K562 (cell line): Measurements from ENCODE around the gene LY6G6F. TPM values are rescaled to one million over a fixed set of nuclear protein-coding genes. Genes with fewer than 3 reads are reported as not detected.

Experiments used
- ARID4B ChIP-seq: sonication (generic); formaldehyde crosslinking; IDR thresholded peaks from 2 replicates; pipeline ENCODE4 v1.8.0; 2022; ENCODE audit warnings: mild to moderate bottlenecking, missing genetic modification reagents
- BHLHE40 ChIP-seq: IDR thresholded peaks from 2 replicates; pipeline ENCODE4 v1.6.1; 2011; ENCODE audit warnings: low read length, improper control_type of control experiment
- DIDO1 ChIP-seq: fragments of 450-650 bp; IDR thresholded peaks from 2 replicates; pipeline ENCODE4 v1.6.1; 2016; ENCODE audit warnings: low read depth, missing biosample characterization, missing genetic modification characterization
- HNRNPL ChIP-seq: fragments of 200-400 bp; formaldehyde crosslinking; IDR thresholded peaks from 2 replicates; pipeline ENCODE4 v1.6.1; 2017; ENCODE audit warnings: low read depth, mild to moderate bottlenecking, low read length
- LCOR ChIP-seq: sonication (generic); formaldehyde crosslinking; IDR thresholded peaks from 2 replicates; pipeline ENCODE4 v1.8.0; 2022; ENCODE audit warnings: mild to moderate bottlenecking, missing genetic modification reagents
- MAFG ChIP-seq: fragments of 450-650 bp; conservative IDR thresholded peaks from 2 replicates; pipeline ENCODE4 v1.6.1; 2016; ENCODE audit warnings: missing genetic modification characterization, missing compliant biosample characterization
- MEF2A ChIP-seq: IDR thresholded peaks from 2 replicates; pipeline ENCODE4 v1.6.1; 2011; ENCODE audit warnings: low read depth, mild to moderate bottlenecking, low read length, moderate library complexity; ENCODE audit not compliant: control insufficient read depth
- MIER1 ChIP-seq: fragments of 450-650 bp; IDR thresholded peaks from 2 replicates; pipeline ENCODE4 v1.6.1; 2016; ENCODE audit warnings: antibody characterized with exemption, mild to moderate bottlenecking, low read depth
- MYBL2 ChIP-seq, 2 experiments: fragments of 450-650 bp in 1 of 2; sonication (generic) in 1 of 2; formaldehyde crosslinking in 1 of 2; IDR thresholded peaks; 2 replicates each; pipeline versions ENCODE4 v1.6.1 to v1.8.1; 2017 to 2022; ENCODE audit warnings: borderline replicate concordance in 1 of 2, inconsistent platforms in 1 of 2, low read depth in 1 of 2, mild to moderate bottlenecking in 1 of 2, missing genetic modification reagents in 1 of 2, moderate library complexity in 1 of 2
- RCOR1 ChIP-seq, 2 experiments: IDR thresholded peaks; 2 replicates each; pipeline ENCODE4 v1.6.1; 2012; ENCODE audit warnings: low read depth in 2 of 2, low read length in 2 of 2, borderline replicate concordance in 1 of 2, improper control_type of control experiment in 1 of 2
- RNF2 ChIP-seq: sonication (generic); IDR thresholded peaks from 2 replicates; pipeline ENCODE4 v1.6.1; 2016
- SIN3A ChIP-seq, 2 experiments: fragments of 150-350 bp in 1 of 2; IDR thresholded peaks; 2 replicates each; pipeline ENCODE4 v1.6.1; 2011 to 2016; ENCODE audit warnings: borderline replicate concordance in 2 of 2, low read depth in 2 of 2, low read length in 2 of 2, mild to moderate bottlenecking in 2 of 2, moderate library complexity in 2 of 2; ENCODE audit not compliant: control insufficient read depth in 1 of 2
- SMC3 ChIP-seq: conservative IDR thresholded peaks from 2 replicates; pipeline ENCODE4 v1.6.1; 2011; ENCODE audit warnings: low read depth, low read length, improper control_type of control experiment; ENCODE audit not compliant: insufficient read depth
- STAG1 ChIP-seq: sonication (generic); formaldehyde crosslinking; IDR thresholded peaks from 2 replicates; pipeline ENCODE4 v1.5.0; 2020; ENCODE audit warnings: missing genetic modification reagents, borderline replicate concordance
- TARDBP ChIP-seq: fragments of 450-650 bp; IDR thresholded peaks from 2 replicates; pipeline ENCODE4 v1.6.1; 2016
- TCF7 ChIP-seq: sonication (generic); IDR thresholded peaks from 2 replicates; pipeline ENCODE4 v1.6.1; 2016; ENCODE audit warnings: antibody characterized with exemption, borderline replicate concordance
- ZHX1 ChIP-seq: fragments of 150-350 bp; conservative IDR thresholded peaks from 2 replicates; pipeline ENCODE4 v1.6.1; 2014; ENCODE audit warnings: low read length
- ZNF23 ChIP-seq: fragments of 250-450 bp; sonication (Bioruptor Pico); IDR thresholded peaks from 2 replicates; pipeline ENCODE4 v1.4.0; 2020; ENCODE audit warnings: mild to moderate bottlenecking
- ZNF586 ChIP-seq: fragments of 450-650 bp; formaldehyde crosslinking; conservative IDR thresholded peaks from 2 replicates; pipeline ENCODE4 v1.4.0; 2020; ENCODE audit warnings: mild to moderate bottlenecking, moderate library complexity
- polyA plus RNA-seq, 8 experiments: library from polyadenylated mRNA; depleted of rRNA in 4 of 8; stranded (reverse) in 5 of 8; unstranded in 3 of 8; fragments of >200 nt; fragmentation: Nextera tagmentation in 2 of 8; fragmentation: Illumina TruSeq in 1 of 8; extraction: Ambion mirVana in 2 of 8; extraction: Trizol in 1 of 8; gene quantifications; 2 replicates each; pipeline versions ENCODE4 v1.2.1 to v1.2.3, GENCODE V29; 2011 to 2014; ENCODE audit warnings: inconsistent platforms in 1 of 8, missing spikeins in 1 of 8
- total RNA-seq, 7 experiments: library from RNA; depleted of rRNA in 6 of 7; stranded (reverse); fragments of >200 nt in 6 of 7; fragmentation: Illumina TruSeq in 2 of 7; extraction: Trizol in 2 of 7; gene quantifications; 2 replicates each; pipeline versions ENCODE4 v1.2.1 to v1.2.3, GENCODE V29; 2011 to 2021; ENCODE audit warnings: low replicate concordance in 1 of 7

LY6G6F gene
- total and polyA plus RNA-seq, 9 of the 15 experiments (the other 6 are each of a cell fraction or from before 2014, with no cell fraction given), result 0.14 to 0.50 (median 0.28) TPM; not detected in 2

- TF ChIP-seq ARID4B (peak; percentile 94), LCOR (CRISPR knock-in tag) (peak; percentile 41), BHLHE40 (peak; percentile 89), MIER1 (no peak; the same call in 1 of the 2 replicates), ZNF23 (CRISPR knock-in tag) (no peak), MEF2A (0 out of 2 replicates have a peak, but pooled peaks have one; percentile 16), SIN3A (IDR thresholded peaks at IDR 0.05; ENCODE audit: borderline replicate concordance in 2 of 2, control insufficient read depth in 1 of 2, low read depth in 2 of 2, low read length in 2 of 2) (peak; percentile 71 to 95), SMC3 (no peak; the same call in 1 of the 2 replicates), DIDO1 (tag) (peak; percentile 53; the same call in 1 of the 2 replicates), TCF7 (peak; percentile 78), MYBL2 (IDR thresholded peaks at IDR 0.05; ENCODE audit: low read depth) (no peak), MYBL2 (CRISPR knock-in tag; IDR thresholded peaks at IDR 0.05; ENCODE audit: borderline replicate concordance) (no peak), TARDBP (peak; percentile 62), ZNF586 (CRISPR knock-in tag) (0 out of 2 replicates have a peak, but pooled peaks have one; percentile 3), RCOR1 (IDR thresholded peaks at IDR 0.05; ENCODE audit: borderline replicate concordance in 1 of 2, low read depth in 2 of 2, low read length in 2 of 2) (peak; percentile 49 to 78; a peak in 2 of 4 replicates), RNF2 (peak; percentile 77), ZHX1 (no peak), MAFG (tag) (no peak; the same call in 1 of the 2 replicates), STAG1 (no peak), HNRNPL (no peak)
Observed at GRCh38 chr6:31702819-31703716, 3.6 kb upstream of the LY6G6F start, which contains the start of gene ABHD16A (continued).
